ENCODE measurements around the gene PCNX2.

Gene PCNX2

GRCh38 chr1:232968965-232969364 is 326.6 kb downstream of the PCNX2 start:
- no peak overlapping the region for H3K4me3 ChIP-seq (ENCODE audit: low read depth, low read length)
- TF ChIP-seq CTCF (conservative IDR thresholded peaks at IDR 0.05; ENCODE audit: low read depth, low read length), result no peak
- peak; percentile 77 for DNase-seq (ENCODE audit: low read depth)

GRCh38 chr1:232968391-232968790 is 327.1 kb downstream of the PCNX2 start:
- no peak overlapping the region for H3K4me3 ChIP-seq (ENCODE audit: low read depth, low read length)
- DNase-seq (ENCODE audit: low read depth), result no peak
- no peak for TF ChIP-seq CTCF (conservative IDR thresholded peaks at IDR 0.05; ENCODE audit: low read depth, low read length)

- no peak for TF ChIP-seq CTCF (conservative IDR thresholded peaks at IDR 0.05; ENCODE audit: low read depth, low read length)
- DNase-seq (ENCODE audit: low read depth), result no peak
- H3K4me3 ChIP-seq (ENCODE audit: low read depth, low read length), result no peak overlapping the region
Measured at GRCh38 chr1:232966663-232967062, 328.9 kb downstream of the PCNX2 start.

- no peak for DNase-seq (ENCODE audit: low read depth)
- H3K4me3 ChIP-seq (ENCODE audit: low read depth, low read length), result no peak overlapping the region
- TF ChIP-seq CTCF (conservative IDR thresholded peaks at IDR 0.05; ENCODE audit: low read depth, low read length), result no peak
Measured at GRCh38 chr1:232965912-232966217, 329.7 kb downstream of the PCNX2 start.

- no peak overlapping the region for H3K4me3 ChIP-seq (ENCODE audit: low read depth, low read length)
- DNase-seq (ENCODE audit: low read depth), result no peak
- no peak for TF ChIP-seq CTCF (conservative IDR thresholded peaks at IDR 0.05; ENCODE audit: low read depth, low read length)
Measured at GRCh38 chr1:232965124-232965911, 330.2 kb downstream of the PCNX2 start.

GRCh38 chr1:232964601-232965000 is 330.9 kb downstream of the PCNX2 start:
- no peak for DNase-seq (ENCODE audit: low read depth)
- no peak overlapping the region for H3K4me3 ChIP-seq (ENCODE audit: low read depth, low read length)
- no peak for TF ChIP-seq CTCF (conservative IDR thresholded peaks at IDR 0.05; ENCODE audit: low read depth, low read length)

Data from choroid plexus epithelial cell (primary cell).